ENCODE results near the gene DHRSX. TPM values are rescaled to one million over a fixed set of nuclear protein-coding genes. Genes with fewer than 3 reads are reported as not detected.
"Not testable (repeated sequence)": the region's sequence is repeated elsewhere in the genome, so short reads cannot be mapped to it uniquely, and the experiment has no call there.

DHRSX gene
- total RNA-seq, 2 experiments from 2014 or later, result 15.5 to 16.1 TPM

DNA sequence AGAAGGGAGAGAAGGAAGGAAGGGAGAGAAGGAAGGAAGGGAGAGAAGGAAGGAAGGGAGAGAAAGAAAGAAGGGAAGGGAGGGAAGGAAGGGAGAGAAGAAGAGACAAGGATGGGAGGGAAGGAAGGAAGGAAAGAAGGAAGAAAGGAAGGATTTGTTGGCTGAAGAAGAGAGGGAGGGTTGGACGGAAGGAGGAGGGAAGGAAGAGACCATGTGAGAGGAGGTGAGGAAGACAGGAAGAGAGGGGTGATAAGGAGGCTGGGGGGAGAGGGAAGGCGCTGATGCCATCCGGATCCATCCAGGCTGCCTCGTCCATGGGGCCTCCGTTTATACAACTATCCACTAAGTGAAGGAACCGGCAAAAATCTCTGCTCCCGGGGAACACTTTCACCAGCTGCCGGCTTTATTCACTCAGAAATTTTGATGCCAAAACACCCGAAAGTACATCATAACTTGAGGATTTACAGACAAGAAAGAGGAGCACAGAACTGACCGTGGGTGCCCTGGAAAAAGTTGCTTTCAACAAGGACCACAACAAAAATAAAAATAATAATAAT is 14.9 kb downstream of the DHRSX start:
- Mint-ChIP-seq H3K36me3 (ENCODE audit: low read depth) (peaks cover 25% of the 10 kb centered on the region), H3K27me3 (no peaks in the 10 kb centered on the region), H3K4me3 (no peak overlapping the region), H3K27ac (no peak overlapping the region), H3K4me1 (no peaks in the 10 kb centered on the region), H3K9me3 (no peaks in the 10 kb centered on the region)
- ChIA-PET POLR2A (no interaction called here), CTCF (no interaction called here)
- no peak for DNase-seq

DNA sequence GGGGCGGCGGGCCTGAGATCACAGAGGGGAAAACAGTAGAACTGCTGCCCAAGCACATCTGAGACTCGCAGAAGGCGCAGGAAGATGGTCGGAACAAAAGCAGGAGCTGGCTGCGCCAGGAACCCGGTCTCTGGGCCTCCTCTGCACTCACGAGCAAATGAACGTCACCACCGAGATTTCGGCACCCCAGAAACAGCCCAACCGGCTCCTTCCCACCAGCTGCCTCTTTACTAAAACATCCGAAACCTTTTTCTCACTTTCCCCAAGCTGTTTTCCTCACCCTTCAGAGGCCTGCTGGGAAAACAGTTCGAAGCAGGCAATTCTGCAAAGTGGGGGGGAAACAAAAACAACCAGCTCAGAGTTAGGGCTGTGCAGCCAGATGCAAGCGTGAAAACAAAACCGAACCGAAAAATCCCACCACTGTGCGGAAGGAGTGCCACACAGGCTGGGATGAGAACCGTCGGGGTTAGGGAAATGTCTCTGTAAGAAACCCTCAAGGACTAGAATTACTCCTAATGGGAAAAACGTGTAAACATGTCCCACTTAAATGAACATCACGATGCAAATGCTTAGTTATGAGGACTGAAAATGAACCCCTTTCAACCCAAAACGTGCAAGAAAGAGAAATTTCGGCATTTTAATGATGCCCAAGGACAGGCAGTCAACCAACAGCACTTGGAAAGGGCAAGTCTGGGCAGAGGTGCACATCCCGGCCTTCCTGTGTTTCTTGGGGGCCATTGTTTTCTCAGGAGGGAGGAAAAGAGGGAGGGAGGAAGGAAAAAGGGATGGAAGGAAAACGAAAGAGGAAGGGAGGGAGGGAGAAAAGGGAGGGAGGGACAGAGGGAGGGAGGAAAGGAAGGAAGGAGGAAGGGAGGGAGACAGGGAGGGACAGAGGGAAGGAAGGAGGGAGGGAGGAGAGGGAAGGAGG is 15.8 kb downstream of the DHRSX start:
- H3K27ac Mint-ChIP-seq, result no peak overlapping the region
- no peaks in the 10 kb centered on the region for H3K27me3 Mint-ChIP-seq
- POLR2A ChIA-PET, result no interaction called here
- CTCF ChIA-PET, result no interaction called here
- no peak overlapping the region for H3K4me3 Mint-ChIP-seq
- peaks cover 22% of the 10 kb centered on the region for H3K36me3 Mint-ChIP-seq (ENCODE audit: low read depth)
- no peak for DNase-seq
- H3K9me3 Mint-ChIP-seq, result peaks cover 3% of the 10 kb centered on the region
- no peaks in the 10 kb centered on the region for H3K4me1 Mint-ChIP-seq

DNA sequence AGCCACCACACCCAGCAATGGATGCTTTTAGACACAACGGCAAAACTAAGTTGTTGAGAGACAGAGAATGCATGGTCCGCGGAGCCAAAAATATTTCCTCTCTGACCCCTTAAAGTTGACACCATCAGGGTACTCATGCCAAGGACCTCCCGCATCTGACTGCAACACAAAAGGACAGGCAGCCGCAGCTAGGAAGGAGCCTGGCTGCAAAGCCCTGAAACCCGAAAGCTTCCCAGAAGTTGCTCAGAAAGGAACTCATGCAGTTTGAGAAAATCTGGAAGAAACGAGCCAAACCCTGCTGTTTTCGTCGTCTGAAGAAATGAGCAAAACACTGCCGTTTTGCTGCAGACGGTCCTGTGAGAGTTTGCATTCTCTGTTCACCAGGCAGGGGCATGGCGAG is 16.5 kb downstream of the DHRSX start:
- ChIA-PET POLR2A (no interaction called here), CTCF (no interaction called here)
- Mint-ChIP-seq H3K4me3 (no peak overlapping the region), H3K4me1 (no peaks in the 10 kb centered on the region), H3K27ac (no peak overlapping the region), H3K27me3 (no peaks in the 10 kb centered on the region), H3K36me3 (ENCODE audit: low read depth) (peaks cover 27% of the 10 kb centered on the region), H3K9me3 (peaks cover 8% of the 10 kb centered on the region)
- no peak for DNase-seq

DNA sequence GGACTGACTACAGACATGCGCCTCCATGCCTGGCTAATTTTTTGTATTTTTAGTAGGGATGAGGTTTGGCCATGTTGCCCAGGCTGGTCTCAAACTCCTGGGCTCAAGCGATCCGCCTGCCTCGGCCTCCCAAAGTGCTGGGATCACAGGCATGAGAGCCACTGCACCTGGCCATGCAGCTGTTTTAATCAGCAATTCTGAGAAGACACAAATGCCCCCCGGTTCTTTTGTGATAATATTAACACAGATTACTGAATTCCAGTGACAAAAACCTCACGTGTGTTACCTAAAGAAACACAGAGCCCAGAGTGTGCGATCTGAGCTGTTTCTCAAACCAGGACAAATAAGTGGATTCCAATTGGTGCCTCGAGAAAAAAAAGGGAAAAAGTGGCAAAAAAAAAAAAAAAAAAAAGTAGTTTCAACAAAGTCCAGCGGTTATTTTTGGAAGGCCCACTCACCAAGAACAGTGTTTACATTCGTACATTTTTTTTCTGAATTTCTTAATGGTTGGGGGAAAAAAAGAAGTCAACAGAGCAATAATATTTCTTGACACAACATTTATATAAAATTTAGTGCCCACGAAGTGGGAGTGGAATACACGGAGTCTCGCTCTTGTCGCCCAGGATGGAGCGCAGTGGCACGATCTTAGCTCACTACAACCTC is 17.2 kb downstream of the DHRSX start:
- H3K36me3 Mint-ChIP-seq (ENCODE audit: low read depth), result peaks cover 22% of the 10 kb centered on the region
- no peaks in the 10 kb centered on the region for H3K27me3 Mint-ChIP-seq
- H3K9me3 Mint-ChIP-seq, result peaks cover 8% of the 10 kb centered on the region
- ChIA-PET POLR2A (no interaction called here), CTCF (no interaction called here)
- no peak overlapping the region for H3K4me3 Mint-ChIP-seq
- no peaks in the 10 kb centered on the region for H3K4me1 Mint-ChIP-seq
- DNase-seq, result no peak
- H3K27ac Mint-ChIP-seq, result no peak overlapping the region

DNA sequence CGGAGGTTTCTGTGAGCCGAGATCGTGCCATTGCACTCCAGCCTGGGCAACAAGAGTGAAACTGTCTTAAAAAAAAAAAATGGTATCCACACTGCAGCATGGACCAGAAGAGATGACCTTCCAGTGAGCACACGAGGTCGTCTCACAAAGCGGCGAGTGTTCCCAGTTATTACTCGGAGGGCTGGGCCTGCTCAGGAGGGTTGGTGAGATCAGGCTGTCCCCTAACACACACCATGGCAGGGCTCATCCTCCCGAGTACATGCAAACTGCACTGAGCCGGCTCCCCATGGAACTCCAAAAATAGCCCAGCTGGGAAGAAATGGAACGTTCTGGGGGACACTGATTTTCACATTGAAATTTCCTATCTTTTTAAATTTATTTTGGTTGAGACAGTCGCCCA is 19.2 kb downstream of the DHRSX start:
- H3K9me3 Mint-ChIP-seq, CTCF ChIA-PET, H3K27me3 Mint-ChIP-seq, H3K4me3 Mint-ChIP-seq, POLR2A ChIA-PET, DNase-seq, H3K27ac Mint-ChIP-seq, H3K4me1 Mint-ChIP-seq: not testable (repeated sequence)
- peaks cover 11% of the 10 kb centered on the region for H3K36me3 Mint-ChIP-seq (ENCODE audit: low read depth)

DNA sequence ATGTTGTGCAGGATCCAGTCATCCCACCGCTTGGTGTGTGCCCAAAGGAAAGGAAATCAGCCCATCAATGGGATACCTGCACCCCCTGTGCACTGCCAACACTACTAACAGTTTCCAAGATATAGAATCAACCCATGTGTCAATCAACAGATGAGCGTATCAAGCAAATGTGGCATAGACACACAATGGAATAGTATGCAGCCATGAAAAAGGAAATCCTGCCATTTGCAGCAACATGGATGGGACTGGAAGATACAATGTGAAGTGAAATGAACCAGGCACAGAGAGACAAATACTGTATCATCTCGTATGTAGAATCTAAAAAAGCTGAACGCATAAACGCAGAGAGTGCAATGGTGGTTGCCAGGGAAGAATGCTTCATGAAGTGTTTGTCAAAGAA is 20.8 kb downstream of the DHRSX start:
- H3K27ac Mint-ChIP-seq; H3K4me1 Mint-ChIP-seq; CTCF ChIA-PET; DNase-seq; H3K36me3 Mint-ChIP-seq (ENCODE audit: low read depth); POLR2A ChIA-PET; H3K27me3 Mint-ChIP-seq; H3K9me3 Mint-ChIP-seq; H3K4me3 Mint-ChIP-seq: not testable (repeated sequence)

DNA sequence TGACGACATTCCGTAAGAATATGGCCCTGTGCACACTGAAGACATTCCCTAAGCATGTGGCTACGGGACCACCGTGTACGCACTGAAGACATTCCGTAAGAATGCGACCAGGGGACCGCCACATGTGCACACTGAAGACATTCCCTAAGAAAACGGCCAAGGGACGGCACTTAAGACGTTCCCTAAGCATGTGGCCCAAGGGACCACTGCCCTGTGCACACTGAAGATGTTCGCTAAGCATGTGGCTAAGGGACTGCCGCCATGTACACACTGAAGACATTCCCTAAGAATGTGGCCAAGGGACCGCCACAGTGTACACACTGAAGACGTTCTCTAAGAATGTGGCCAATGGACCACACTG is 21.4 kb downstream of the DHRSX start:
- no peak for DNase-seq
- no peaks in the 10 kb centered on the region for H3K27me3 Mint-ChIP-seq
- ChIA-PET CTCF (no interaction called here), POLR2A (no interaction called here)
- no peaks in the 10 kb centered on the region for H3K4me1 Mint-ChIP-seq
- H3K36me3 Mint-ChIP-seq (ENCODE audit: low read depth), result peaks cover 8% of the 10 kb centered on the region
- peaks cover 8% of the 10 kb centered on the region for H3K9me3 Mint-ChIP-seq
- no peak overlapping the region for H3K27ac Mint-ChIP-seq
- H3K4me3 Mint-ChIP-seq, result no peak overlapping the region

DNA sequence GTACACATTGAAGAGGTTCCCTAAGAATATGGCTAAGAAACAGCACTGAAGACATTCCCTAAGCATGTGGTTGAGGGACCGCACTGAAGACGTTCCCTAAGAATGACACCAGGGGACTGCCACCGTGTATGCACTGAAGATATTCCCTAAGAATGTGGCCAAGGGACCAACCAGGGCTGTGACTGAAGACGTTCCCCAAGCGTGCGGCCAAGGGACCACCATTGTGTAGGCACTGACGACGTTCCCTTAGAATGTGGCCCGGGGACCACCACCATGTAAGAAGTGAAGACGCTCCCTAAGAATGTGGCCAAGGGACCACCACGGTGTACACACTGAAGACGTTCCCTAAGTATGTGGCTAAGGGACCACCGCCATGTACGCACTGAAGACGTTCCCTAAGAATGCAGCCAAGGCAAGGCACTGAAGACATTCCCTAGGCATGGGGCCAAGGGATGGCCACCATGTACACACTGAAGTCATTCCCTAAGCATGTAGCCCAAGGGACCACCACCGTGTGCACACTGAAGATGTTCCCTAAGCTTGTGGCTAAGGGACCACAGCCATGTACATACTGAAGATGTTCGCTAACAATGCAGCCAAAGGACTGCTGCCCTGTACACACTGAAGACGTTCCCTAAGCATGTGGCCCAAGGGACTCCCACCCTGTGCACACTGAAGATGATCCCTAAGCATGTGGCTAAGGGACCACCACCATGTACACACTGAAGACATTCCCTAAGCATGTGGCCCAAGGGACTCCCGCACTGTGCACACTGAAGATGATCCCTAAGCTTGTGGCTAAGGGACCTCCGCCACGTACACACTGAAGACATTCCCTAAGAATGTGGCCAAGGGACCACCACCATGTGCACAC is 22.0 kb downstream of the DHRSX start:
- Mint-ChIP-seq H3K27me3 (no peaks in the 10 kb centered on the region), H3K27ac (no peak overlapping the region), H3K36me3 (ENCODE audit: low read depth) (peaks cover 8% of the 10 kb centered on the region), H3K9me3 (peaks cover 8% of the 10 kb centered on the region), H3K4me1 (no peaks in the 10 kb centered on the region), H3K4me3 (no peak overlapping the region)
- CTCF ChIA-PET, result no interaction called here
- POLR2A ChIA-PET, result no interaction called here
- no peak for DNase-seq

DNA sequence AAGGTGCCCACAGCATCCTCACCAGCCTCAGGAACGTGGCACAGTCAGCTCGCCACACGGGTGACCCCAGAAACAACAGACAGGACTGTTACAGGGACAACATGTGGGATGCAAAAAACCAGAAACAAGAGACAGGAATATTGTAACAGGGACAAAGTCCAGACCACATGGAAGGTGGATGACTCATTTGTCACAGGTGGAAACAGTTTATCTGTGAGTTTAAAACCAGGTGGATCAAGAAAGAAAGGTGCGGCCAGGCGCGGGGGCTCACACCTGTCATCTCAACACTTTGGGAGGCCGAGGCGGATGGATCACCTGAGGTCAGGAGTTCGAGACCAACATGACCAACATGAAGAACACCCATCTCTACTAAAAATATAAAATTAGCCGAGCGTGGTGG is 23.5 kb downstream of the DHRSX start:
- POLR2A ChIA-PET, DNase-seq: not testable (repeated sequence)

DNA sequence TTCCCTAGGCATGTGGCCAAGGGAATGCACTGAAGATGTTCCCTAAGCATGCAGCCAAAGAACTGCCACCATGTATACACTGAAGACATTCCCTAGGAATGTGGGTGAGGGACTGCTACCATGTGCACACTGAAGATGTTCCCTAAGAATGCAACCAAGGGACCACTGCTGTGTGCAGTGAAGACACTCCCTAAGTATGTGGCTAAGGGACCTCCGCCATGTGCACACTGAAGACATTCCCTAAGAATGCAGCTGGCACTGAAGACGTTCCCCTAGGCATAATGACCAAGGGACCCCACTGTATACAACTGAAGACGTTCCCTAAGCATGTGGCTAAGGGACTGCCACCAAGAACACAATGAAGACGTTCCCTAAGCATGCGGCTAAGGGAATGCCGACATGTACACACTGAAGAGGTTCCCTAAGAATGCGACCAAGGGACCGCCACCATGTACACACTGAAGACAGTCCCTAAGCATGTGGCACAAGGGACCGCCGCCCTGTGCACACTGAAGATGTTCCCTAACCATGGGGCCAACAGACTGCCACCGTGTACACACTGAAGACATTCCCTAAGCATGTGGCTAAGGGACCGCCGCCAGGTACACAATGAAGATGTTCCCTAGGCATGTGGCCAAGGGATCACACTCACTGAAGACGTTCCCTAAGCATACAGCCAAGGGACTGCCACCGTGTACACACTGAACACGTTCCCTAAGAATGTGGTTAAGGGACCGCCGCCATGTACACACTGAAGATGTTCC is 25.6 kb downstream of the DHRSX start:
- H3K9me3 Mint-ChIP-seq, result peaks cover 6% of the 10 kb centered on the region
- CTCF ChIA-PET, result no interaction called here
- no peak for DNase-seq
- no peak overlapping the region for H3K4me3 Mint-ChIP-seq
- H3K36me3 Mint-ChIP-seq (ENCODE audit: low read depth), result peaks cover 6% of the 10 kb centered on the region
- H3K4me1 Mint-ChIP-seq, result no peaks in the 10 kb centered on the region
- POLR2A ChIA-PET, result no interaction called here
- no peaks in the 10 kb centered on the region for H3K27me3 Mint-ChIP-seq
- no peak overlapping the region for H3K27ac Mint-ChIP-seq

More for the DNA sequence above, 23.5 kb downstream of the DHRSX start:
- H3K4me3 Mint-ChIP-seq; H3K27me3 Mint-ChIP-seq; H3K9me3 Mint-ChIP-seq; H3K36me3 Mint-ChIP-seq (ENCODE audit: low read depth); CTCF ChIA-PET; H3K4me1 Mint-ChIP-seq; H3K27ac Mint-ChIP-seq: not testable (repeated sequence)

DNA sequence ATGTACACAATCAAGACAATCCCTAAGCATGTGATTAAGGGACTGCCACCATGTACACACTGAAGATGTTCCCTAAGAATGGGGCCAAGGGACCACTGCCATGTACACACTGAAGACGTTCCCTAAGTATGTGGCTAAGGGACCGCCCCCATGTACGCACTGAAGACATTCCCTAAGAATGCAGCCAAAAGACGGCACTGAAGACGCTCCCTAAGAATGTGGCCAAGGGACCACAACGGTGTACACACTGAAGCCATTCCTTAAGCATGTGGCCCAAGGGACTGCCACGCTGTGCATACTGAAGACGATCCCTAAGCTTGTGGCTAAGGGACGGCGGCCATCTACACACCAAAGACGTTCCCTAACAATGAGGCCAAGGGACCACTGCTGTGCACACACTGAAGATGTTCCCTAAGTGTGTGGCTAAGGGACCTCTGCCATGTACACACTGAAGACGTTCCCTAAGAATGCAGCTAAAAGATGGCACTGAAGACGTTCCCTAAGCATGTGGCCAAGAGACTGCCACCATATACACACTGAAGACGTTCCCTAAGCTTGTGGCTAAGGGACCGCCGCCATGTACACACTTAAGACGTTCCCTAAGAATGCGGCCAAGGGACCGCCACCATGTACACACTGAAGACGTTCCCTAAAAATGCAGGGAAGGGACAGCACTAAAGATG is 26.4 kb downstream of the DHRSX start:
- H3K4me1 Mint-ChIP-seq, result no peaks in the 10 kb centered on the region
- H3K27ac Mint-ChIP-seq, result no peak overlapping the region
- POLR2A ChIA-PET, result no interaction called here
- CTCF ChIA-PET, result no interaction called here
- H3K9me3 Mint-ChIP-seq, result peaks cover 5% of the 10 kb centered on the region
- no peaks in the 10 kb centered on the region for H3K27me3 Mint-ChIP-seq
- no peak overlapping the region for H3K4me3 Mint-ChIP-seq
- no peak for DNase-seq
- H3K36me3 Mint-ChIP-seq (ENCODE audit: low read depth), result peaks cover 7% of the 10 kb centered on the region

DNA sequence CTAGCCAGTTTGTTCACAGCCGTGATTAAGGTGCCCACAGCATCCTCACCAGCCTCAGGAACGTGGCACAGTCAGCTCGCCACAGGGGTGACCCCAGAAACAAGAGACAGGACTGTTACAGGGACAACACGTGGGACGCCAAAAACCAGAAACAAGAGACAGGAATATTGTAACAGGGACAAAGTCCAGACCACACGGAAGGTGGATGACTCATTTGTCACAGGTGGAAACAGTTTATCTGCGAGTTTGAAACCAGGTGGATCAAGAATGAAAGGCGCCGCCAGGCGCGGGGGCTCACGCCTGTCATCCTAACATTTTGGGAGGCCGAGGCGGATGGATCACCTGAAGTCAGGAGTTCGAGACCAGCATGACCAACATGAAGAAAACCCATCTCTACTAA is 27.7 kb downstream of the DHRSX start:
- H3K9me3 Mint-ChIP-seq; POLR2A ChIA-PET; H3K36me3 Mint-ChIP-seq (ENCODE audit: low read depth); DNase-seq; CTCF ChIA-PET; H3K27ac Mint-ChIP-seq; H3K4me1 Mint-ChIP-seq; H3K27me3 Mint-ChIP-seq; H3K4me3 Mint-ChIP-seq: not testable (repeated sequence)
